ENCODE results near the gene MIAT.

The MIAT gene

GRCh38 chr22:26669060-26669481 is 11.7 kb downstream of the MIAT start:
- DNase-seq (ENCODE audit: low read depth) = no peak

DNA sequence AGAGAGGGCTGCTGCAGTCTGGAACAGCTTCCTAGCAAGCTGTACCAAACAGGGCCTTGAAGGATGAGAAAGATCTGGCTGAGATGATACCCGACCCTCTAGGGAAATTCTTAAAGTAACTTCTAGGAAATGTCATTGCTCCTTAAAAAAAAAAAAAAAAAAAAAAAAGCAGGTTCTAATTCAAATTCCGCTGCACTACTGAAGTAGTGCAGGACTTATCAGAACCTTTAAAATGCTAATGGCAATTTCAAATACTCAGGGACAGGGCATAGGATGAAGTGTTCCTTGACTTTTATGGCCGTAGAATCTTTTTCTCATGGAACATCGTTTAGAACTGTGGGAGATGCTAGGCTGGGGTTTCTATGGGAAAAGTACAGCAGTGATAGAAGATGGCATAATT is 13.1 kb downstream of the MIAT start:
- no peak for DNase-seq (ENCODE audit: low read depth)

DNA sequence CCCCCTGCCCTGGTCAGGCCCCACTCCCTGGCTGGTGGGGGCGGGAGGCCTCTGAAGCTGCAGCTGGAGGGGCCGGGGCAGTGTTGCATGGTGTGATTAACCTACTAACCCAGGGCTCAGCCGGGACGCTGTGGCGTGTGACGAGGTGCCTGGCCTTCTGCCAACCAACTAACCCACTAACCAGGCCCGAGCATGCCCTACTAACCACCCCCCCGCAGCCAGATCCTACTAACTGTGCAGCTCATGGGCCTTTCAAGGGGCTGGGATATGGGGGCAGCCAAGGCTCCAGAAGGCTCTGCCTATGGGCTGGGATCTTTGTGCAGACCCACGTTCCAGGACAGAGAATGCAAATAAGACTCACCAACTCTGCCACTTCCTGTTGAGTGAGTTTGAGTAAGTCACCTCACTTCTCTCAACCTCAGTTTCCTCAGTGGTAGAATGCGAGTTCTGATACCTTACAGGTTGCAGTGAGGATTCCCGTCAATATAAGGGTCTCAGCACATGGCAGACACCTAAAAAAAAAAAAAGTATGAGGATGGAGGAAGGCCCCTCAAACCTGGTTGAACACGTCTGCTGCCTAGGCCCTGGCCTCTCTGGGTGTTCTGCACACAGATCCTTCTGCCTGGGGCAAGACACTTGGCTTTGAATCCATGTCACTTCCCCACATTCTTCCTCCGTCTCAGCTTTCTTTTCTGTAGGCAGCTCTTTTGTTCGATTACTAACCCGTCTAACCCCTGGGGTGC is 14.1 kb downstream of the MIAT start:
- DNase-seq (ENCODE audit: low read depth) = peak; percentile 58

DNA sequence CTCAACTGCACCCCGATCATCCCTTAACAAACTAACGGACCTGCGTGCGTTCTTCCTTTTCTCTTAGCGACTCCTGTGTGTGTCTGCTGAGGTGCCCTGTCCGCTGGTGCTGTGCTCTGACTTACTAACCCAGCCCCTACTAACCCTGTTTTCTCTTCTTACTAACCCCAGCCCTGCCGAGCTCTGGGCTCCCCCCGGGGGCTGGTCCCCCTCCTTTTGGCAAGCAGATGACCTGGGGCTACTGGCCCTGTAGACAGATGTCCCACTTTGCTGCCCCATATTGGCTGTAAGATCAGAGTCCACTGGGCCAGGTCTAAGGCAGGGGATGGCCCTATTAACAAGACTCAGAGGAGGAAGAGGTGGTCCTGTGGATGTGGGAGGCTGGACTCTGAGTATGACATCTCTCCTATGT is 14.7 kb downstream of the MIAT start:
- no peak for DNase-seq (ENCODE audit: low read depth)

GRCh38 chr22:26672590-26673468 is 15.4 kb downstream of the MIAT start:
- peak; percentile 83 for DNase-seq (ENCODE audit: low read depth)

- DNase-seq (ENCODE audit: low read depth) = no peak
These were observed 16.1 kb downstream of the MIAT start for GRCh38 chr22:26673486-26673885.

DNA sequence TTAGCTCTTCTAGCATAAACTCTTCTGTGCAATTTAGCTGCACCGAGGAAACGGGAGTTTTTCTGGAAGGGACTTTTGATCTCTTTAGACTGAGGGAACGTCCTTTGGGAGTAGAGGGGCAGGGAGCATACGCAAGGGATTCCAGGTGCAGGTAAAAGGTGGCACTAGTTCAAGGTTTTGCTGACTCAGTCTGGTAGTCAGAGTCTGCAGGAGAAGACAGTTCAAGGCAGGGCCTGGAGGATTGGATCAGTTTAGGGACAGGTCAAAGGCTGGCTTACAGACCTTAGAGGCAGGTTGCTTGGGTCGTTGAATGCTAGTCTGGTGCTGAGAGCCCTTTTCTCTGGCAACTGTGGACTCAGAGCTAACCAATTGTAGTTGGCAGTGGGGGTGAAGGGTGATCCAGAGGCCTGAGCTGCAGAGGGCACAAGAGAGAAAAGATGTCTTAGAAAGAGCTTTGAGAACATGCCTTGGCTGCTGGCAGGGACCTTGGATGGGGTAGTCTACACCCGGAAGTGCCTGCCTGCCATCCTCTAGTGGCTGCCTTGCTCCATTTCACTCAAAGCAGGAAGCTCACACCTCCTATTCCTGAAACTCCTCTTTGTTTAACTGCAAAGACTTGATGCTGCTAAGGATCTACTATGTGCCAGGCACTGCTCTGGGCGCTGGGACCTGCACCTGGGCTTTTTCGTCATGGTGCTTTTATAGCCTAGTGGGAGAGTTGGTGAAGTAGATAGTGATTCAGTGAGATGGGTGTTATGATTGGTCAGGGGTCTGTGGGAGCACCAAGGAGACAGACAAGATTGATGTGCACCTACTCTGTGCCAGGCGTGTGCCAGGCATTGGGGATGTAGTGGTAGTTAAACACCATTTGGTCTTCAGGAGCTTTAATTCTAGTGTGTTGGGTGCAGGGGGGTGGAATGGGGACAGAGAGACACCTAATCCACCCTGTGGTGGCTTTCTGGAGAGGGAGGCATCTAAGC is 17.1 kb downstream of the MIAT start:
- DNase-seq (ENCODE audit: low read depth) = no peak

DNA sequence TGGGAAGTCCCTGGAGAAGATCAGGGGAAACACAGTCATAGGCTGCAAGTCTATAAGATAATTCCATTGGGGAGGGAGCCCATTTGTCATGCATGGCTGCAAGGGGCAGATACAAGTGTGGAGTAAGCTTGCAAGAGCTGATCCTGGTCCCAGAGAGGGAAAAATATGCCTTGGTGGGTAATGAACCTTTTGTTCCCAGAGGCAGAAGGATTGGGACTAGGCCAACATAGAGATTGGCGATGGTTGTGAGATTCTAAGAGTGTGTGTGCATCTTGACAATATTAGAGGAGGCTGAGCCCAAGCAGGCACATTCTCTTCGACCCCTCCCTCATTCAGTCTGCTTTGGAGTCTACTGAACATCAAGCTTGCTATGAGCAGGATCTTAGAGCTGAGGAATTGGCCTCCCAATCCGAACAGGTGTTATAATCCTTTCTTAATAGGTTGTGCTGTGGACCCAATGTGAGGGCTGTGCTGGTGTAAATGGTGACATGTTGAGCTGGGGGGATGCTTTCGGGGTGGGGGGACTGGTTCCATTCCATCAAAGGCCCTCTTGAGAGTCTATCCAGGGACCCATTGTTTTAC is 18.4 kb downstream of the MIAT start:
- no peak for DNase-seq (ENCODE audit: low read depth)

- no peak for DNase-seq (ENCODE audit: low read depth)
These were observed 19.8 kb downstream of the MIAT start for GRCh38 chr22:26677217-26677616.

- peak; percentile 57 for DNase-seq (ENCODE audit: low read depth)
These were observed 21.7 kb downstream of the MIAT start for GRCh38 chr22:26679003-26679629.

GRCh38 chr22:26680485-26680884 is 23.1 kb downstream of the MIAT start:
- no peak for DNase-seq (ENCODE audit: low read depth)

DNA sequence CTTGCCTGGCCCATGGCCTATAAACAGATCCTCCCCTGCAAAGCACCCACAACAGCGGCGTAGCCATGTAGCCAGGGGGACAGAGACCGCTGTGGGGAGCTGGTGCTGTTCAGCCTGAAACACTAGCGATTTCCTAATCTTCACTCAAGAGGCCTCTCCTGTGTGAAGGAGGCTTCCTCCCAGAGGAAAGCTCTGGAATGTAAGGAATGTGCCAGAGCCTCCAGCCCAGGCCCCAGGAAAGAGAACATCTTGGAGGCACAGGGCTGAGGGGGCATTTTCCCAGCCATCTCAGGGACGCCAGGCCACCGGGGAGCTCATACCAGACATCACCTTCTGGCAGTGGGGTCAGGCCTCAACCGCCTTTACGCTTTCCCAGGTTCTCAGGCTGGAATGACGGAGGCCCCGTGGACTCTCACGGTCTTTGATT is 24.0 kb downstream of the MIAT start:
- no peak for DNase-seq (ENCODE audit: low read depth)

DNA sequence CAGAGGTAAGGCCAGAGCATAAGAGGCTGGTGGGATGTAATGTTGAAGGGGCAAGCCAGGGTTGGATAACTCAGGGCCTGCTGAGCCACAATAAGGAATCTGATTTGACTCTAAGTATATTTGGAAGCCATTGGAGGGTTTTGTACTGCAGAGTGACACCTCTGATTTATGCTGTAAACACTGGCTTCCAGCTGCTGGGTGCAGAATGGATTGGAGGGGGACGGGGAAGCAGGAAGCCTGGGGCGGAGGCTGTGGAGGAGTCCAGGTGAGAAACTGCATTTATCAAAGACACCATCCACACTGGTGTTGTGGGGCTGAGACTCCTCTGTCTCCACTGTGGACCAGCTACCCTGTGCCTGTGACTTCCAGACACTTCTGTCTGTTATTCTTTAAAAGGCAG is 26.8 kb downstream of the MIAT start:
- DNase-seq (ENCODE audit: low read depth) = no peak

DNA sequence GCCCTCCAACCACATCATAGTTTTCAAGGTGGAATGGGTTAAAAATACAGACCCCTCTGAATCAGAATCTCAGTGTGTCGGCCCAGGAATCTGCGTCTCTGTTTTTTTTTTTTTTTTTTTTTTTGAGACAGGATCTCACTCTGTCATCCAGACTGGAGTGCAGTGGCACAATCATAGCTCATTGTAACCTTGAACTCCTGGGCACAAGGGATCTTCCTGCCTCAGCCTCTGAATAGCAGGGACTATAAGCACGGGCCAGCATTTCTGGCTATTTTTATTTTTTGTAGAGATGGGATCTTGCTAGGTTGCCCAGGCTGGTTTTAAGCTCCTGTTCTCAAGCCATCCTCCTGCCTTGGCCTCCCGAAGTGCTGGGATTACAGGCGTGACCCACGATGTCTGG is 28.2 kb downstream of the MIAT start:
- no peak for DNase-seq (ENCODE audit: low read depth)

GRCh38 chr22:26687439-26687838 is 30.1 kb downstream of the MIAT start:
- DNase-seq (ENCODE audit: low read depth) = no peak

DNA sequence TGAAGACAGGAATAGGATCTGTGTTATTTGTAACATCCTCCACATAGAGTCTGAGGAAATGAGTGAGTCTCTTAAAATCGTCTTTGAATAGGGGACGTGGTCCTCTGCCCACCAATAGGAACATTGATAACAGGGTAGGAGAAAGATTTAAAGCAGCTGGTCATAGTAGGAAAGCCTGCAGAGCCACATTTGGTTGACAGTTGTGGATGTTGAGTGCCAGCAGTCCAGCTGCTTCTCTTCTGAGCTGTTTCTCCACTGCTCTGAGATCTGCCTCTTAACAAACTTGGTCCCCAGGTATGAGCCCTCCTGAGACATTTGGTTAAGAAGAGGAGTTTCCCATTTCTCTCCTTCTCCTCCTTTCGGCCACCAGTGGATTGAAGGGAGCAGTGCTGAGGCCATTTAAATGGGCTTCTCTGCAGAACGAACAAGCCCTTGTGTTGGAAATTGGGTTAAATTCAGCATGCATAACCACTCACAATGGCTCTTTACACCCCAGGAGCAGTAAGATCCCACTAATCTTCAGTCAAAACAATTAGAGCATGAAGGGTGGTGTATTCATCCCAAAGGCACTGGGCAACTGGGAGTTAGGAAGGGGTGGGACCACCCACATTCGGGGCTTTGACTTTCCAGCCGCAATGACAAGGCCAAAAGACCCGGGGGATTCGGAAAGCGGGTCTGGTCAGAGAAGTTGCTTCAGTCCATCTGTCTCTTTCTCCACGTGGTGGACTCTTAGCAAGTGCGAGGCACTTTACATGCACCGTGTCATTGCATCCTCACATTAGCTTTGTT is 32.3 kb downstream of the MIAT start:
- no peak for DNase-seq (ENCODE audit: low read depth)

GRCh38 chr22:26690654-26691376 is 33.4 kb downstream of the MIAT start:
- no peak for DNase-seq (ENCODE audit: low read depth)

DNA sequence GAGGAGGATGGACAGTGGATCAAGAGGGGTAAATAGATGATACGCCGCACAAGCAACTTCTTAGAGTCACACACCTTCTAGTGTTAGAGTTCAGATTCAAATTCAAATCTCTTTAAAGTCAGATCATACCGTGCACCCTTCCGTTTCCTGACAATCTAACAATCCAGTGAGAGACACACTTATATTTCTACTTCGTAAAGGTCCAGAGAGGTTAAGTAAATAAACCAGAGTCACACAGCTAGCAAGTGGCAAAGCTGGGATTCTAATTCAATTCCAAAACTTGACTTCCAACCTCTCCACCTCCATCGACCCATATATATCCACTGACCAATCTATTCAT is 34.0 kb downstream of the MIAT start:
- DNase-seq (ENCODE audit: low read depth) = no peak

- DNase-seq (ENCODE audit: low read depth) = no peak
These were observed 34.8 kb downstream of the MIAT start for GRCh38 chr22:26692215-26692614.

DNA sequence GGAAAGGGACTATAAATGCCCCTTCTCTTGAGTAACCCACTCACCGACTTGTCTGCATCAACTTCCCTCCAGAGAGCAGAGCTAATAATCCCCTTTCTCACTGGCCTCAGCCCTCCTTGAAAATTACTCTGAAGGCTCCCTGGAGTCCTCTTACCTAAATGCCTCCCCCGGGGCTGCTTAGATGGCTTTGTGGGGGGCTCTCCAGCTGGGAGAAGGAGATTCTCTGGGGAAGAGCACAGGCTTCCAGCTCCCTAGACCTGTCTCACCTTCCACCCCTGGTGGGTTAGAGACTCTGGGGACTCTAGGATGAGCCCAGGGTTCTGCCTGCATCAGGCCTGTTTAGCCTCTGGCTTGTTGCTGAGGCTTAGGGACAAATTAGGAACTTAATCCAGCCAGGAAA is 39.8 kb downstream of the MIAT start:
- no peak for DNase-seq (ENCODE audit: low read depth)

All from T follicular helper cell (primary cell).